ENCODE results near the gene INPP5F.

The INPP5F gene

GRCh38 chr10:119735451-119735850, 9.6 kb downstream of the INPP5F start:
- H3K36me3 Mint-ChIP-seq (ENCODE audit: low read depth), result no peaks in the 10 kb centered on the region

GRCh38 chr10:119736220-119736619, 10.4 kb downstream of the INPP5F start:
- no peaks in the 10 kb centered on the region for H3K36me3 Mint-ChIP-seq (ENCODE audit: low read depth)
- TF ChIP-seq CTCF (IDR thresholded peaks at IDR 0.05; ENCODE audit: unreplicated experiment in 3 of 3), result no peak

More at GRCh38 chr10:119735451-119735850, 9.6 kb downstream of the INPP5F start:
- TF ChIP-seq CTCF (IDR thresholded peaks at IDR 0.05; ENCODE audit: unreplicated experiment in 3 of 3), result no peak
- Mint-ChIP-seq H3K27ac (no peak overlapping the region), H3K4me3 (no peak overlapping the region), H3K4me1 (peaks cover 29% of the 10 kb centered on the region), H3K9me3 (no peaks in the 10 kb centered on the region), H3K27me3 (ENCODE audit: low read depth) (peaks cover 3% of the 10 kb centered on the region)

GRCh38 chr10:119737039-119737663, 11.3 kb downstream of the INPP5F start:
- no peaks in the 10 kb centered on the region for H3K9me3 Mint-ChIP-seq
- no peaks in the 10 kb centered on the region for H3K27me3 Mint-ChIP-seq (ENCODE audit: low read depth)
- H3K4me1 Mint-ChIP-seq, result peaks cover 29% of the 10 kb centered on the region
- H3K4me3 Mint-ChIP-seq, result no peak overlapping the region
- no peaks in the 10 kb centered on the region for H3K36me3 Mint-ChIP-seq (ENCODE audit: low read depth)
- H3K27ac Mint-ChIP-seq, result peak overlapping the region in 1 of 3 experiments; percentile 47
- no peak for TF ChIP-seq CTCF (IDR thresholded peaks at IDR 0.05; ENCODE audit: unreplicated experiment in 3 of 3)

More at GRCh38 chr10:119736220-119736619, 10.4 kb downstream of the INPP5F start:
- peaks cover 29% of the 10 kb centered on the region for H3K4me1 Mint-ChIP-seq
- H3K27me3 Mint-ChIP-seq (ENCODE audit: low read depth), result no peaks in the 10 kb centered on the region
- H3K4me3 Mint-ChIP-seq, result no peak overlapping the region
- no peak overlapping the region for H3K27ac Mint-ChIP-seq
- no peaks in the 10 kb centered on the region for H3K9me3 Mint-ChIP-seq

- Mint-ChIP-seq H3K4me3 (no peak overlapping the region), H3K4me1 (peaks cover 29% of the 10 kb centered on the region), H3K27ac (peak overlapping the region; percentile 31 to 86 (median 47)), H3K9me3 (no peaks in the 10 kb centered on the region), H3K36me3 (ENCODE audit: low read depth) (no peaks in the 10 kb centered on the region), H3K27me3 (ENCODE audit: low read depth) (no peaks in the 10 kb centered on the region)
- TF ChIP-seq CTCF (IDR thresholded peaks at IDR 0.05; ENCODE audit: unreplicated experiment in 3 of 3), result no peak
Measured at GRCh38 chr10:119737823-119738222, 12.0 kb downstream of the INPP5F start.

GRCh38 chr10:119738962-119739361, 13.1 kb downstream of the INPP5F start:
- Mint-ChIP-seq H3K4me1 (peaks cover 35% of the 10 kb centered on the region), H3K4me3 (no peak overlapping the region), H3K27me3 (ENCODE audit: low read depth) (no peaks in the 10 kb centered on the region), H3K27ac (peak overlapping the region in 1 of 3 experiments; percentile 10), H3K9me3 (no peaks in the 10 kb centered on the region), H3K36me3 (ENCODE audit: low read depth) (no peaks in the 10 kb centered on the region)
- no peak for TF ChIP-seq CTCF (IDR thresholded peaks at IDR 0.05; ENCODE audit: unreplicated experiment in 3 of 3)

- Mint-ChIP-seq H3K27ac (no peak overlapping the region), H3K9me3 (no peaks in the 10 kb centered on the region), H3K4me1 (peaks cover 41% of the 10 kb centered on the region), H3K4me3 (no peak overlapping the region), H3K27me3 (ENCODE audit: low read depth) (no peaks in the 10 kb centered on the region), H3K36me3 (ENCODE audit: low read depth) (no peaks in the 10 kb centered on the region)
- no peak for TF ChIP-seq CTCF (IDR thresholded peaks at IDR 0.05; ENCODE audit: unreplicated experiment in 3 of 3)
Measured at GRCh38 chr10:119740096-119740495, 14.2 kb downstream of the INPP5F start.
